ENCODE measurements around the gene CNTN6. TPM values are rescaled to one million over a fixed set of nuclear protein-coding genes. Genes with fewer than 3 reads are reported as not detected.

Gene CNTN6
- total RNA-seq, 3 donors from 2014 or later = 0.32 TPM; not detected in 2

- DNase-seq (no peak), ATAC-seq (no peak)
- H3K4me3 ChIP-seq = no peak overlapping the region
- no peak for TF ChIP-seq CTCF (IDR thresholded peaks at IDR 0.05)
- H3K9me3 ChIP-seq = no peaks in the 10 kb centered on the region
- no peaks in the 10 kb centered on the region for H3K36me3 ChIP-seq (ENCODE audit: low read depth)
- intact Hi-C loops (cut with DNase I, micrococcal nuclease) = no loop called here
- no peaks in the 10 kb centered on the region for H3K4me1 ChIP-seq (ENCODE audit: low read depth)
These were observed 353.7 kb downstream of the CNTN6 start for GRCh38 chr3:1446531-1446930.

GRCh38 chr3:1447452-1447851, 354.6 kb downstream of the CNTN6 start:
- ATAC-seq (no peak), DNase-seq (no peak)
- no peaks in the 10 kb centered on the region for H3K9me3 ChIP-seq
- H3K4me3 ChIP-seq = no peak overlapping the region
- H3K4me1 ChIP-seq (ENCODE audit: low read depth) = no peaks in the 10 kb centered on the region
- TF ChIP-seq CTCF (IDR thresholded peaks at IDR 0.05) = no peak
- no peaks in the 10 kb centered on the region for H3K36me3 ChIP-seq (ENCODE audit: low read depth)
- intact Hi-C loops (cut with DNase I, micrococcal nuclease) = no loop called here

- Histone ChIP-seq H3K4me1 (ENCODE audit: low read depth) (no peaks in the 10 kb centered on the region), H3K9me3 (no peaks in the 10 kb centered on the region), H3K36me3 (ENCODE audit: low read depth) (no peaks in the 10 kb centered on the region), H3K4me3 (no peak overlapping the region)
- no peak for ATAC-seq
- DNase-seq = no peak
- intact Hi-C loops (cut with DNase I, micrococcal nuclease) = no loop called here
- TF ChIP-seq CTCF (IDR thresholded peaks at IDR 0.05) = no peak
These were observed 355.6 kb downstream of the CNTN6 start for GRCh38 chr3:1448443-1448842.
